Peyer's patch (tissue), 4 donors: ENCODE data around the gene DHX30.

Source experiments
- POLR2A ChIP-seq, 2 donors: fragments of 450-650 bp; IDR thresholded peaks; one replicate each; pipeline ENCODE4 v1.5.1; 2017; ENCODE audit warnings: antibody characterized with exemption in 2 of 2, mild to moderate bottlenecking in 2 of 2, moderate library complexity in 2 of 2
- TF ChIP-seq, protein P1 (sequence below), 6 experiments: fragments of 450-650 bp in 4 of 6; fragments of 200-600 bp in 2 of 6; sonication (generic) in 1 of 6; IDR thresholded peaks; one replicate each; pipeline ENCODE4 v1.5.1; 2017 to 2019; ENCODE audit warnings: antibody characterized with exemption in 6 of 6, mild to moderate bottlenecking in 3 of 6, moderate library complexity in 1 of 6

DNA sequence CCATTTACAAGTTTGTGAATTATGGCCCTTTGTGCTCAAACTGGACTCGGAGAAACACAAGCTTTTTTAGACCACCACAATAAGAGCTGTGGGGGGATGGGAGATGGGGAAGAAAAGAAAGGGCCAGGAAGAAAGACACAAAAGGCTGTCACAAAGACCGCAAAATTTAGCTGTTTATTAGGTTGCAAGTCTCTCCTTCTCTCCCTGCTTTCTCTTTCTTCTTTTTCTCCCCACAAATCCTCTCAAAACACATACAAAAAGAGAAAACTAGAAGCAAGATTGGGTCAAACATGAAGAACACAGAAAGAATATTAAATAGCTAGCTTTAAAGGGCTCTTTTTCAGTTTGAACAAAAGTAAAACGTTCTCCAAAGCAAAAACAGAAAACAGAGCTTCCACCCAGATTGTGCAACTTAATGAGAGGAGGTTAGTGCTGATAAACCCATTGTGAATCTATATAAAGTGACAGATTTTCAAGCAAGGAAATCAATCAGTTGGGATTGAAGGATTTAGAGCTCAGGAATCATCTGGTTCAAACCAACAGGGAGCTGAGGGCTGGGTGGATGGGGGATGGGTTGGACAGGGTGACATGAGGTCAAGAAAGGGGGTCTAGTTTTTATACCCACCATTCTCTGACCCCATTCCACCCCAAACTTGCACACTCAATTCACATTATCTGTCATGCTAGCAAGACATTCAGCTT lies 87.3 kb downstream of the DHX30 start:
- TF ChIP-seq, protein P1, sequence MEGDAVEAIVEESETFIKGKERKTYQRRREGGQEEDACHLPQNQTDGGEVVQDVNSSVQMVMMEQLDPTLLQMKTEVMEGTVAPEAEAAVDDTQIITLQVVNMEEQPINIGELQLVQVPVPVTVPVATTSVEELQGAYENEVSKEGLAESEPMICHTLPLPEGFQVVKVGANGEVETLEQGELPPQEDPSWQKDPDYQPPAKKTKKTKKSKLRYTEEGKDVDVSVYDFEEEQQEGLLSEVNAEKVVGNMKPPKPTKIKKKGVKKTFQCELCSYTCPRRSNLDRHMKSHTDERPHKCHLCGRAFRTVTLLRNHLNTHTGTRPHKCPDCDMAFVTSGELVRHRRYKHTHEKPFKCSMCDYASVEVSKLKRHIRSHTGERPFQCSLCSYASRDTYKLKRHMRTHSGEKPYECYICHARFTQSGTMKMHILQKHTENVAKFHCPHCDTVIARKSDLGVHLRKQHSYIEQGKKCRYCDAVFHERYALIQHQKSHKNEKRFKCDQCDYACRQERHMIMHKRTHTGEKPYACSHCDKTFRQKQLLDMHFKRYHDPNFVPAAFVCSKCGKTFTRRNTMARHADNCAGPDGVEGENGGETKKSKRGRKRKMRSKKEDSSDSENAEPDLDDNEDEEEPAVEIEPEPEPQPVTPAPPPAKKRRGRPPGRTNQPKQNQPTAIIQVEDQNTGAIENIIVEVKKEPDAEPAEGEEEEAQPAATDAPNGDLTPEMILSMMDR (IDR thresholded peaks at IDR 0.05): no peak
- no peak for TF ChIP-seq POLR2A (IDR thresholded peaks at IDR 0.05)
